Measurements from ENCODE around the gene EXOC4. TPM values are rescaled to one million over a fixed set of nuclear protein-coding genes. Genes with fewer than 3 reads are reported as not detected.

The EXOC4 gene
- total and polyA plus RNA-seq, 2 of the 8 experiments (the other 6 are each of a cell fraction or from before 2014, with no cell fraction given): 27.0 to 67.3 TPM

DNA sequence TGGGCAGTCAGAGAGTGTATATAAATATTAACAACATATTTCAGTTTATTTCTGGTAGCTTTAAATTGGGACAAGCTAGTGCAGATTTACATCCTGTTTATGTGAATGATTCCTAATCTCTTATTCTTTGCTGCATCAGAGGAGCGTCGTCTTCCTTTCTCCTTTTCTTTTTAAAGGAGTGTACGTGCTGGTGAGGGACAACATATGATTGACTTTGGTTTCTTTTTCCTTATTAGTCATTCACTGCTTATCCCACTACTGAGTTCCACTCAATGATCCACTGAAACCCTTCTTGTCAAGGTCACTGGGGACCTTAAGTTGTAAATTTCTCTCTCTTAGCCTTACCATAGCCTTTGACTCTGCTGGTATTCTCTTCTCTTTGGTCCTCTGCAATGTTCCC, 116.3 kb downstream of the EXOC4 start (continued):
- TF ChIP-seq, protein P1, sequence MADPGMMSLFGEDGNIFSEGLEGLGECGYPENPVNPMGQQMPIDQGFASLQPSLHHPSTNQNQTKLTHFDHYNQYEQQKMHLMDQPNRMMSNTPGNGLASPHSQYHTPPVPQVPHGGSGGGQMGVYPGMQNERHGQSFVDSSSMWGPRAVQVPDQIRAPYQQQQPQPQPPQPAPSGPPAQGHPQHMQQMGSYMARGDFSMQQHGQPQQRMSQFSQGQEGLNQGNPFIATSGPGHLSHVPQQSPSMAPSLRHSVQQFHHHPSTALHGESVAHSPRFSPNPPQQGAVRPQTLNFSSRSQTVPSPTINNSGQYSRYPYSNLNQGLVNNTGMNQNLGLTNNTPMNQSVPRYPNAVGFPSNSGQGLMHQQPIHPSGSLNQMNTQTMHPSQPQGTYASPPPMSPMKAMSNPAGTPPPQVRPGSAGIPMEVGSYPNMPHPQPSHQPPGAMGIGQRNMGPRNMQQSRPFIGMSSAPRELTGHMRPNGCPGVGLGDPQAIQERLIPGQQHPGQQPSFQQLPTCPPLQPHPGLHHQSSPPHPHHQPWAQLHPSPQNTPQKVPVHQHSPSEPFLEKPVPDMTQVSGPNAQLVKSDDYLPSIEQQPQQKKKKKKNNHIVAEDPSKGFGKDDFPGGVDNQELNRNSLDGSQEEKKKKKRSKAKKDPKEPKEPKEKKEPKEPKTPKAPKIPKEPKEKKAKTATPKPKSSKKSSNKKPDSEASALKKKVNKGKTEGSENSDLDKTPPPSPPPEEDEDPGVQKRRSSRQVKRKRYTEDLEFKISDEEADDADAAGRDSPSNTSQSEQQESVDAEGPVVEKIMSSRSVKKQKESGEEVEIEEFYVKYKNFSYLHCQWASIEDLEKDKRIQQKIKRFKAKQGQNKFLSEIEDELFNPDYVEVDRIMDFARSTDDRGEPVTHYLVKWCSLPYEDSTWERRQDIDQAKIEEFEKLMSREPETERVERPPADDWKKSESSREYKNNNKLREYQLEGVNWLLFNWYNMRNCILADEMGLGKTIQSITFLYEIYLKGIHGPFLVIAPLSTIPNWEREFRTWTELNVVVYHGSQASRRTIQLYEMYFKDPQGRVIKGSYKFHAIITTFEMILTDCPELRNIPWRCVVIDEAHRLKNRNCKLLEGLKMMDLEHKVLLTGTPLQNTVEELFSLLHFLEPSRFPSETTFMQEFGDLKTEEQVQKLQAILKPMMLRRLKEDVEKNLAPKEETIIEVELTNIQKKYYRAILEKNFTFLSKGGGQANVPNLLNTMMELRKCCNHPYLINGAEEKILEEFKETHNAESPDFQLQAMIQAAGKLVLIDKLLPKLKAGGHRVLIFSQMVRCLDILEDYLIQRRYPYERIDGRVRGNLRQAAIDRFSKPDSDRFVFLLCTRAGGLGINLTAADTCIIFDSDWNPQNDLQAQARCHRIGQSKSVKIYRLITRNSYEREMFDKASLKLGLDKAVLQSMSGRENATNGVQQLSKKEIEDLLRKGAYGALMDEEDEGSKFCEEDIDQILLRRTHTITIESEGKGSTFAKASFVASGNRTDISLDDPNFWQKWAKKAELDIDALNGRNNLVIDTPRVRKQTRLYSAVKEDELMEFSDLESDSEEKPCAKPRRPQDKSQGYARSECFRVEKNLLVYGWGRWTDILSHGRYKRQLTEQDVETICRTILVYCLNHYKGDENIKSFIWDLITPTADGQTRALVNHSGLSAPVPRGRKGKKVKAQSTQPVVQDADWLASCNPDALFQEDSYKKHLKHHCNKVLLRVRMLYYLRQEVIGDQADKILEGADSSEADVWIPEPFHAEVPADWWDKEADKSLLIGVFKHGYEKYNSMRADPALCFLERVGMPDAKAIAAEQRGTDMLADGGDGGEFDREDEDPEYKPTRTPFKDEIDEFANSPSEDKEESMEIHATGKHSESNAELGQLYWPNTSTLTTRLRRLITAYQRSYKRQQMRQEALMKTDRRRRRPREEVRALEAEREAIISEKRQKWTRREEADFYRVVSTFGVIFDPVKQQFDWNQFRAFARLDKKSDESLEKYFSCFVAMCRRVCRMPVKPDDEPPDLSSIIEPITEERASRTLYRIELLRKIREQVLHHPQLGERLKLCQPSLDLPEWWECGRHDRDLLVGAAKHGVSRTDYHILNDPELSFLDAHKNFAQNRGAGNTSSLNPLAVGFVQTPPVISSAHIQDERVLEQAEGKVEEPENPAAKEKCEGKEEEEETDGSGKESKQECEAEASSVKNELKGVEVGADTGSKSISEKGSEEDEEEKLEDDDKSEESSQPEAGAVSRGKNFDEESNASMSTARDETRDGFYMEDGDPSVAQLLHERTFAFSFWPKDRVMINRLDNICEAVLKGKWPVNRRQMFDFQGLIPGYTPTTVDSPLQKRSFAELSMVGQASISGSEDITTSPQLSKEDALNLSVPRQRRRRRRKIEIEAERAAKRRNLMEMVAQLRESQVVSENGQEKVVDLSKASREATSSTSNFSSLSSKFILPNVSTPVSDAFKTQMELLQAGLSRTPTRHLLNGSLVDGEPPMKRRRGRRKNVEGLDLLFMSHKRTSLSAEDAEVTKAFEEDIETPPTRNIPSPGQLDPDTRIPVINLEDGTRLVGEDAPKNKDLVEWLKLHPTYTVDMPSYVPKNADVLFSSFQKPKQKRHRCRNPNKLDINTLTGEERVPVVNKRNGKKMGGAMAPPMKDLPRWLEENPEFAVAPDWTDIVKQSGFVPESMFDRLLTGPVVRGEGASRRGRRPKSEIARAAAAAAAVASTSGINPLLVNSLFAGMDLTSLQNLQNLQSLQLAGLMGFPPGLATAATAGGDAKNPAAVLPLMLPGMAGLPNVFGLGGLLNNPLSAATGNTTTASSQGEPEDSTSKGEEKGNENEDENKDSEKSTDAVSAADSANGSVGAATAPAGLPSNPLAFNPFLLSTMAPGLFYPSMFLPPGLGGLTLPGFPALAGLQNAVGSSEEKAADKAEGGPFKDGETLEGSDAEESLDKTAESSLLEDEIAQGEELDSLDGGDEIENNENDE (IDR thresholded peaks at IDR 0.05; ENCODE audit: insufficient replicate concordance, low read length): no peak
- no peak for TF ChIP-seq SIN3A (conservative IDR thresholded peaks at IDR 0.05 in 1 of 2, IDR thresholded peaks at IDR 0.05 in 1 of 2; ENCODE audit: low read depth in 1 of 2, low read length in 2 of 2)
- TF ChIP-seq EGR1 (IDR thresholded peaks at IDR 0.05; ENCODE audit: borderline replicate concordance, low read depth, low read length): no peak
- TF ChIP-seq POLR2AphosphoS5 (IDR thresholded peaks at IDR 0.05; ENCODE audit: low read depth, low read length): no peak
- no peak for TF ChIP-seq BCL11A (IDR thresholded peaks at IDR 0.05; ENCODE audit: low read depth in 2 of 2, low read length in 2 of 2)
- no peak for TF ChIP-seq GABPA (IDR thresholded peaks at IDR 0.05; ENCODE audit: borderline replicate concordance, insufficient read depth, low read length)
- TF ChIP-seq SUZ12 (IDR thresholded peaks at IDR 0.05; ENCODE audit: low read length): no peak
- TF ChIP-seq ATF2 (IDR thresholded peaks at IDR 0.05; ENCODE audit: low read length): no peak
- no peak for TF ChIP-seq SIX5 (IDR thresholded peaks at IDR 0.05; ENCODE audit: low read depth, low read length)
- no peak for TF ChIP-seq YY1 (IDR thresholded peaks at IDR 0.05; ENCODE audit: low read depth, low read length)
